H9 (cell line): ENCODE data around the gene PHTF1. TPM values are rescaled to one million over a fixed set of nuclear protein-coding genes. Genes with fewer than 3 reads are reported as not detected.

Experiments used
- DNase-seq: peaks from one replicate; pipeline ENCODE4 v3.0.0-alpha.2; 2017
- H2AFZ ChIP-seq: one replicate; pipeline ENCODE4 v1.6.1; 2013; ENCODE audit warnings: mild to moderate bottlenecking, low read length, control low read depth, moderate library complexity
- H2AK5ac ChIP-seq: 2 replicates; pipeline ENCODE4 v1.6.1; 2013; ENCODE audit warnings: low read length, control low read depth, mixed read lengths; ENCODE audit not compliant: insufficient read length
- H2BK120ac ChIP-seq: one replicate; pipeline ENCODE4 v1.6.1; 2013; ENCODE audit warnings: low read depth, mild to moderate bottlenecking, low read length, control low read depth, inconsistent platforms; ENCODE audit not compliant: poor library complexity, severe bottlenecking
- H2BK12ac ChIP-seq: 2 replicates; pipeline ENCODE4 v1.6.1; 2013; ENCODE audit warnings: low read length, control low read depth, mixed read lengths, low read depth; ENCODE audit not compliant: insufficient read length
- H2BK15ac ChIP-seq: 2 replicates; pipeline ENCODE4 v1.6.1; 2013; ENCODE audit warnings: low read depth, low read length, control low read depth
- H2BK20ac ChIP-seq: one replicate; pipeline ENCODE4 v1.6.1; 2013; ENCODE audit warnings: low read depth, mild to moderate bottlenecking, low read length, control low read depth, inconsistent platforms; ENCODE audit not compliant: poor library complexity, severe bottlenecking
- H2BK5ac ChIP-seq: 2 replicates; pipeline ENCODE4 v1.6.1; 2013; ENCODE audit warnings: low read length, control low read depth, mixed read lengths; ENCODE audit not compliant: insufficient read length
- H3K14ac ChIP-seq: 2 replicates; pipeline ENCODE4 v1.6.1; 2013; ENCODE audit warnings: low read length, control low read depth; ENCODE audit not compliant: insufficient read depth
- H3K18ac ChIP-seq: 2 replicates; pipeline ENCODE4 v1.6.1; 2013; ENCODE audit warnings: low read depth, mild to moderate bottlenecking, mixed read lengths, low read length, control low read depth; ENCODE audit not compliant: insufficient read length
- H3K23ac ChIP-seq: 2 replicates; pipeline ENCODE4 v1.6.1; 2013; ENCODE audit warnings: low read length, control low read depth, mixed read lengths, low read depth; ENCODE audit not compliant: insufficient read length
- H3K23me2 ChIP-seq: 2 replicates; pipeline ENCODE4 v1.6.1; 2013; ENCODE audit warnings: low read depth, mild to moderate bottlenecking, mixed read lengths, low read length, control low read depth; ENCODE audit not compliant: insufficient read length, poor library complexity, severe bottlenecking
- H3K27ac ChIP-seq: 2 replicates; pipeline ENCODE4 v1.5.1; 2013; ENCODE audit warnings: low read length, control low read depth, mixed read lengths, low read depth; ENCODE audit not compliant: insufficient read length
- H3K27me3 ChIP-seq: 2 replicates; pipeline ENCODE4 v1.6.1; 2013; ENCODE audit warnings: low read length, control low read depth, inconsistent platforms; ENCODE audit not compliant: insufficient read depth
- H3K4ac ChIP-seq: 2 replicates; pipeline ENCODE4 v1.6.1; 2013; ENCODE audit warnings: low read depth, mild to moderate bottlenecking, control low read depth, inconsistent platforms, low read length, moderate library complexity
- H3K4me1 ChIP-seq: 2 replicates; pipeline ENCODE4 v1.6.1; 2013; ENCODE audit warnings: low read length, control low read depth, inconsistent platforms; ENCODE audit not compliant: insufficient read depth
- H3K4me2 ChIP-seq: 2 replicates; pipeline ENCODE4 v1.6.1; 2013; ENCODE audit warnings: low read length, control low read depth, mixed read lengths; ENCODE audit not compliant: insufficient read length, insufficient read depth
- H3K56ac ChIP-seq: 2 replicates; pipeline ENCODE4 v1.6.1; 2013; ENCODE audit warnings: low read depth, mild to moderate bottlenecking, mixed read lengths, low read length, control low read depth; ENCODE audit not compliant: insufficient read length
- H3K79me1 ChIP-seq: 2 replicates; pipeline ENCODE4 v1.6.1; 2013; ENCODE audit warnings: low read depth, mild to moderate bottlenecking, moderate library complexity, low read length, control low read depth, inconsistent platforms; ENCODE audit not compliant: insufficient read depth, poor library complexity, severe bottlenecking
- H3K79me2 ChIP-seq: 2 replicates; pipeline ENCODE4 v1.6.1; 2013; ENCODE audit warnings: low read length, control low read depth, inconsistent platforms; ENCODE audit not compliant: insufficient read depth
- H3K9ac ChIP-seq: 2 replicates; pipeline ENCODE4 v1.6.1; 2013; ENCODE audit warnings: low read length, control low read depth, mixed read lengths; ENCODE audit not compliant: insufficient read length; ENCODE audit errors: extremely low read depth
- H3K9me3 ChIP-seq: one replicate; pipeline ENCODE4 v1.6.1; 2013; ENCODE audit warnings: low read depth, low read length, inconsistent platforms; ENCODE audit not compliant: control insufficient read depth
- H3T11ph ChIP-seq: one replicate; pipeline ENCODE4 v1.6.1; 2013; ENCODE audit warnings: mild to moderate bottlenecking, low read length, control low read depth, inconsistent platforms
- H4K20me1 ChIP-seq: one replicate; pipeline ENCODE4 v1.6.1; 2013; ENCODE audit not compliant: control insufficient read depth, insufficient read length, insufficient read depth
- H4K5ac ChIP-seq: 2 replicates; pipeline ENCODE4 v1.6.1; 2013; ENCODE audit warnings: low read depth, mild to moderate bottlenecking, mixed read lengths, low read length, control low read depth; ENCODE audit not compliant: insufficient read length
- H4K8ac ChIP-seq: replicated peaks from 2 replicates; pipeline ENCODE4 v1.6.1; 2013; ENCODE audit warnings: low read length, control low read depth, mixed read lengths, low read depth; ENCODE audit not compliant: insufficient read length
- H4K91ac ChIP-seq: 2 replicates; pipeline ENCODE4 v1.6.1; 2013; ENCODE audit warnings: low read depth, mild to moderate bottlenecking, moderate library complexity, mixed read lengths, low read length, control low read depth; ENCODE audit not compliant: insufficient read length
- H3K27ac Mint-ChIP-seq, 3 experiments: 2 replicates in 2 of 3; 3 replicates in 1 of 3; pipeline ENCODE4 v1.8.0; 2020 to 2021; ENCODE audit warnings: mixed read lengths in 3 of 3, mild to moderate bottlenecking in 1 of 3, moderate library complexity in 1 of 3
- H3K27me3 Mint-ChIP-seq: 2 replicates; pipeline ENCODE4 v1.8.0; 2021; ENCODE audit warnings: low read depth, mild to moderate bottlenecking, moderate library complexity, mixed read lengths
- H3K36me3 Mint-ChIP-seq, 3 experiments: 2 replicates in 2 of 3; 3 replicates in 1 of 3; pipeline ENCODE4 v1.8.0; 2020 to 2021; ENCODE audit warnings: low read depth in 3 of 3, mixed read lengths in 3 of 3; ENCODE audit not compliant: insufficient read depth in 1 of 3
- H3K4me1 Mint-ChIP-seq, 2 experiments: 2 replicates each; pipeline ENCODE4 v1.8.0; 2020; ENCODE audit warnings: mixed read lengths in 2 of 2
- H3K4me3 Mint-ChIP-seq, 2 experiments: 2 replicates in 1 of 2; 3 replicates in 1 of 2; pipeline ENCODE4 v1.8.0; 2020 to 2021; ENCODE audit warnings: mild to moderate bottlenecking in 2 of 2, mixed read lengths in 2 of 2, moderate library complexity in 1 of 2
- H3K9me3 Mint-ChIP-seq, 2 experiments: 2 replicates in 1 of 2; 3 replicates in 1 of 2; pipeline ENCODE4 v1.8.0; 2020; ENCODE audit warnings: mild to moderate bottlenecking in 2 of 2, mixed read lengths in 2 of 2, moderate library complexity in 1 of 2
- CTCF ChIP-seq: fragments of 200-600 bp; sonication (generic); conservative IDR thresholded peaks from 3 replicates; pipeline ENCODE4 v1.8.0; 2021; ENCODE audit warnings: antibody characterized with exemption, mild to moderate bottlenecking
- WGBS: extraction: QIAGEN DNeasy Blood & Tissue Kit; methylation state at CpG from one replicate; pipeline ENCODE4 v1.1.7; 2013; ENCODE audit warnings: missing lambda C conversion rate, low lambda C conversion rate, mixed read lengths; ENCODE audit not compliant: insufficient read length; ENCODE audit errors: extremely low coverage; 5-methylcytosine and 5-hydroxymethylcytosine counted together
- total RNA-seq: library from RNA; stranded (reverse); gene quantifications from 2 replicates; pipeline ENCODE4 v1.2.1, GENCODE V29; 2021

PHTF1 gene
- total RNA-seq, 1 experiment from 2014 or later: 28.4 TPM

- Mint-ChIP-seq H3K36me3 (no peaks in the 10 kb centered on the region), H3K27me3 (no peaks in the 10 kb centered on the region), H3K9me3 (no peaks in the 10 kb centered on the region), H3K27ac (no peak overlapping the region), H3K4me1 (no peaks in the 10 kb centered on the region), H3K4me3 (no peak overlapping the region)
- no peak overlapping the region for H3K9ac ChIP-seq
- H3K27me3 ChIP-seq: no peaks in the 10 kb centered on the region
- no peak overlapping the region for H3K4me2 ChIP-seq
- no peaks in the 10 kb centered on the region for H3K9me3 ChIP-seq
- no peak for DNase-seq
- H3K23me2 ChIP-seq: no peaks in the 10 kb centered on the region
- H2BK120ac ChIP-seq: no peak overlapping the region
- no peak overlapping the region for H3K27ac ChIP-seq
- H2BK20ac ChIP-seq: no peak overlapping the region
- no peak overlapping the region for H4K5ac ChIP-seq
- no peak overlapping the region for H2AK5ac ChIP-seq
- no peak overlapping the region for H3T11ph ChIP-seq
- no peak overlapping the region for H3K23ac ChIP-seq
- H3K18ac ChIP-seq: no peak overlapping the region
- no peak overlapping the region for H3K4ac ChIP-seq
- no peak overlapping the region for H2BK5ac ChIP-seq
- TF ChIP-seq CTCF: no peak
- H2BK15ac ChIP-seq: no peak overlapping the region
- no peak overlapping the region for H3K56ac ChIP-seq
- no peaks in the 10 kb centered on the region for H3K79me2 ChIP-seq
- no peaks in the 10 kb centered on the region for H3K79me1 ChIP-seq
- no peaks in the 10 kb centered on the region for H4K20me1 ChIP-seq
- H3K14ac ChIP-seq: no peak overlapping the region
- no CpG with 5 or more reads among the region's 1 CpG for whole genome bisulfite sequencing
- H4K91ac ChIP-seq: no peak overlapping the region
- H2BK12ac ChIP-seq: no peak overlapping the region
- H3K4me1 ChIP-seq: no peaks in the 10 kb centered on the region
- no peak overlapping the region for H2AFZ ChIP-seq
- H4K8ac ChIP-seq: no peak overlapping the region
These were observed 84.7 kb downstream of the PHTF1 start for GRCh38 chr1:113674591-113674990.
